Naive thymus-derived CD4-positive, alpha-beta T cell (primary cell): ENCODE measurements around the gene MTPN. TPM values are rescaled to one million over a fixed set of nuclear protein-coding genes. Genes with fewer than 3 reads are reported as not detected.

Experiments
- ATAC-seq: fragments of 150-1000 bp; cut with Tn5 transposase; 2 replicates; pipeline ENCODE4 v1.10.0; 2021; ENCODE audit warnings: mild to moderate bottlenecking, moderate library complexity
- CTCF ChIA-PET: fragments of 350-600 bp; sonication (Branson Sonifier 250); formaldehyde crosslinking; loops from one replicate; lab custom pipeline; 2021; ENCODE audit warnings: antibody characterized with exemption; lab: Charles Lee
- POLR2A ChIA-PET: fragments of 350-600 bp; sonication (Branson Sonifier 250); formaldehyde crosslinking; loops from one replicate; lab custom pipeline; 2021; ENCODE audit warnings: antibody characterized with exemption, inconsistent platforms; lab: Charles Lee
- DNase-seq, 9 donors: peaks; one replicate each; pipeline versions ENCODE4 v3.0.0 to v3.0.0-alpha.2; 2020 to 2022; ENCODE audit warnings: mixed read lengths in 1 of 9
- H3K27ac ChIP-seq: one replicate; pipeline ENCODE4 v1.7.0; 2013; ENCODE audit warnings: mild to moderate bottlenecking, low read depth, low read length, moderate library complexity
- H3K27me3 ChIP-seq, 2 donors: one replicate each; pipeline ENCODE4 v1.7.0; 2013; ENCODE audit warnings: low read length in 2 of 2, mild to moderate bottlenecking in 2 of 2, moderate library complexity in 2 of 2; ENCODE audit not compliant: control insufficient read depth in 2 of 2, insufficient read depth in 2 of 2
- H3K36me3 ChIP-seq, 3 experiments: 1 replicate in 2 of 3; 2 replicates in 1 of 3; pipeline ENCODE4 v1.7.0; 2013; ENCODE audit warnings: low read length in 3 of 3, mild to moderate bottlenecking in 3 of 3, moderate library complexity in 1 of 3; ENCODE audit not compliant: insufficient read depth in 3 of 3, control insufficient read depth in 2 of 3
- H3K4me1 ChIP-seq, 2 donors: one replicate each; pipeline ENCODE4 v1.7.0; 2013; ENCODE audit warnings: low read length in 2 of 2, mild to moderate bottlenecking in 2 of 2, moderate library complexity in 1 of 2; ENCODE audit not compliant: control insufficient read depth in 2 of 2, insufficient read depth in 2 of 2
- H3K4me3 ChIP-seq: 2 replicates; pipeline ENCODE4 v1.7.0; 2013; ENCODE audit warnings: mild to moderate bottlenecking, low read length
- H3K9me3 ChIP-seq, 3 experiments: 1 replicate in 2 of 3; 2 replicates in 1 of 3; pipeline ENCODE4 v1.7.0; 2013; ENCODE audit warnings: low read length in 3 of 3; ENCODE audit not compliant: control insufficient read depth in 2 of 3
- H3K27ac Mint-ChIP-seq, 9 donors: one replicate each; pipeline ENCODE4 v1.8.0; 2020 to 2022; ENCODE audit warnings: mixed read lengths in 9 of 9, mild to moderate bottlenecking in 8 of 9, moderate library complexity in 5 of 9, inconsistent platforms in 2 of 9
- H3K27me3 Mint-ChIP-seq, 5 donors: one replicate each; pipeline ENCODE4 v1.8.0; 2021 to 2022; ENCODE audit warnings: mixed read lengths in 5 of 5, mild to moderate bottlenecking in 1 of 5
- H3K36me3 Mint-ChIP-seq, 5 donors: one replicate each; pipeline ENCODE4 v1.8.0; 2020 to 2022; ENCODE audit warnings: mixed read lengths in 5 of 5, mild to moderate bottlenecking in 3 of 5, inconsistent platforms in 1 of 5
- H3K4me1 Mint-ChIP-seq, 7 donors: one replicate each; pipeline ENCODE4 v1.8.0; 2020 to 2022; ENCODE audit warnings: mixed read lengths in 7 of 7, mild to moderate bottlenecking in 3 of 7, inconsistent platforms in 1 of 7
- H3K4me3 Mint-ChIP-seq, 10 donors: one replicate each; pipeline ENCODE4 v1.8.0; 2020 to 2022; ENCODE audit warnings: mild to moderate bottlenecking in 10 of 10, mixed read lengths in 10 of 10, moderate library complexity in 6 of 10, inconsistent platforms in 2 of 10
- H3K9me3 Mint-ChIP-seq, 11 donors: one replicate each; pipeline ENCODE4 v1.8.0; 2020 to 2022; ENCODE audit warnings: mixed read lengths in 11 of 11, mild to moderate bottlenecking in 4 of 11, inconsistent platforms in 1 of 11, moderate library complexity in 1 of 11
- intact Hi-C, 2 donors: fragments of 100-400 bp; cut with micrococcal nuclease; formaldehyde crosslinking; loops; one replicate each; pipeline ENCODE4 v1.15.1; 2023
- polyA plus RNA-seq, 2 donors: library from polyadenylated mRNA; unstranded; fragments of 300-500 nt; fragmentation: Illumina TruSeq; gene quantifications; one replicate each; pipeline ENCODE4 v1.2.3, GENCODE V29; 2021
- total RNA-seq, 6 experiments: library from RNA in 5 of 6; stranded (reverse) in 5 of 6; gene quantifications; 1 replicate in 5 of 6; 2 replicates in 1 of 6; pipeline ENCODE4 v1.2.3 and lab custom pipeline; 2021 to 2026

The MTPN gene
- total RNA-seq (100 to 1,000 TPM in 2 of 5 experiments, 10 to 100 TPM in 3; 69.7 to 117 (median 80.7) TPM), polyA plus RNA-seq (10 to 100 TPM; 49.9 to 82.9 TPM), total RNA-seq (lab: John Stamatoyannopoulos, UW) (84.3 reads per million, percentile 81 among the genes with 10 or more reads in this experiment)

DNA sequence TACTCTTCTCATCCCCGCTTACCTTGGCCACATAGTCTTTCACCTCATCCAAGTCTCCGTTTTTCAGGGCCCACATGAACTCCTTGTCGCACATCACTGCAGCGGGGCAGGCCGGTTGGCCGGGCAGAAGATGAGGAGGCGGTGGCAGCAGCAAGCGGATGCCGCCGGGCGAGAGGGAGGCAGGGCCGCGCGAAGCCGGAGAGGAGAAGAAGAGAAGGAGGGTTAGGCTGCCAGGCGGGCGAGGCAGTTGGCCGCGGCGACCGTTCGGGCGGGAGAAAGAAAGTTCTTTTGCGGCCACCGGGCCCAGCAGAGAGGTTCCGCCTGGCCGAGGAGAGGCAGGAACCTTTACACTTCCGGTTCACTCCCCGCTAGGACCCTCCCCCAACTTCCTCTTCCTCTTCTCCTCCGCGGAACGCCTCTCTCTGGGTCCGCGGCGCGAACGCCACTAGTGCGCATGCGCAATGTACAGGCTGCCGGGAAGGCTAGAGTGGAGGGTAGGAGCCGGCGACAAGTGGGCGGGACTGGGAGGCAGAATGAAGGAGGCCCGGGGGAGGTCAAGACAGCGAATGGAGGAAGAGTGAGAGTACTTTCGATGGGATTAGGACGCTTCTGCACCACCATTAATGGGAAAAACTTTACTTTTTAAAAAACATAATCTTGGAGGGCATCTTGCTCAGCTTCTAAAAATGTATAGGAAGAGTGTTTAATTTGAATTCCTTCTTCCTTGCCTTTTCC, at the start of gene MTPN:
Gene MTPN (minus strand): TSS at position 353 of the 735 bp plus-strand sequence. CDS start 259 bp downstream, at position 94.
- H3K4me3 ChIP-seq = peak within 1 kb of the TSS; percentile 89
- intact Hi-C loops = loop anchor here (1.0 to 10.0 kb wide), 18 partner anchors 16 to 1850 kb away; partner anchors contain the start of genes AGBL3 (in 2 of the 2), AKR1B1 (in 2 of the 2), CNOT4 (in 2 of the 2) and NUP205 (in 2 of the 2)
- peak; percentile 93 to 98 (median 96) for DNase-seq
- ChIA-PET POLR2A (interaction anchor here (0.9 to 2.0 kb wide), 3 partner anchors 11 to 315 kb away, joined by 3 to 11 read pairs (median 4); partner anchors contain the start of gene STMP1), CTCF (interaction anchor here (1.2 kb wide), 1 partner anchor 319 kb away, joined by 3 read pairs; no protein-coding TSS in a partner anchor)
- peak within 1 kb of the TSS; percentile 88 to 97 (median 93) for H3K27ac Mint-ChIP-seq
- H3K27ac ChIP-seq = peak within 1 kb of the TSS; percentile 94
- peaks cover 8 to 17% (median 11%) of the 10 kb centered on the region in 5 donors for H3K36me3 Mint-ChIP-seq
- peaks cover 0 to 2% (median 0%) of the 10 kb centered on the region in 5 donors for H3K27me3 Mint-ChIP-seq
- peak within 1 kb of the TSS; percentile 90 to 99 (median 94) for H3K4me3 Mint-ChIP-seq
- peaks cover 0 to 5% (median 0%) of the 10 kb centered on the region in 3 experiments for H3K36me3 ChIP-seq
- peak; percentile 88 for ATAC-seq
- peaks cover 0 to 4% (median 0%) of the 10 kb centered on the region in 11 donors for H3K9me3 Mint-ChIP-seq
- H3K27me3 ChIP-seq = no peaks in the 10 kb centered on the region
- H3K4me1 Mint-ChIP-seq = peaks cover 46 to 81% (median 74%) of the 10 kb centered on the region in 7 donors
- peaks cover 34 to 53% of the 10 kb centered on the region in 2 donors for H3K4me1 ChIP-seq
- no peaks in the 10 kb centered on the region for H3K9me3 ChIP-seq

DNA sequence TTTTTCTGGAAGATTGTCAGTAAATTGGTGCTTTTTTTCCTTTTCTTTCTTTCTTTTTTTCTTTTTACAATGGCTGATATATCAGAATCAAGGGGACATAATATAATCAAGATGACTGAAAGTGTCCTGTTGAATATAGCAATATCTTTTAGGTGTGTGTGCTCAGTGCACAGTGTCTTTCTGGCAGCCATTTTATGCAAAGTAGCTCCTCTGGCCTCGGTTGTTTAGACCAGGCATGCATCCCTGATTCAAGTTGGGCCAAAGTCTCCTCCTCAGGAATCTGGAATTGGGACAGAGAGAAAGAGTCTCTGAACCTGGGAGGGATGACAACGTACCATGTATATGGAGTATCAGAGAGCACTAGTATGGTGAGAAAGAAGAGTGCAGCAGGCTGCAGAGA, 49.0 kb upstream of the MTPN start:
- Histone ChIP-seq H3K36me3 (no peaks in the 10 kb centered on the region), H3K27me3 (no peaks in the 10 kb centered on the region), H3K4me1 (no peaks in the 10 kb centered on the region), H3K4me3 (no peak overlapping the region), H3K9me3 (no peaks in the 10 kb centered on the region), H3K27ac (no peak overlapping the region)
- Mint-ChIP-seq H3K4me3 (no peak overlapping the region), H3K4me1 (peaks cover 0 to 4% (median 0%) of the 10 kb centered on the region in 7 donors), H3K27me3 (peaks cover 0 to under 1% (median 0%) of the 10 kb centered on the region in 5 donors), H3K36me3 (peaks cover 0 to 7% (median 5%) of the 10 kb centered on the region in 5 donors), H3K9me3 (no peaks in the 10 kb centered on the region), H3K27ac (no peak overlapping the region)
- ATAC-seq (no peak), DNase-seq (no peak)
- CTCF ChIA-PET = no interaction called here
- POLR2A ChIA-PET = no interaction called here
- intact Hi-C loops = no loop called here

DNA sequence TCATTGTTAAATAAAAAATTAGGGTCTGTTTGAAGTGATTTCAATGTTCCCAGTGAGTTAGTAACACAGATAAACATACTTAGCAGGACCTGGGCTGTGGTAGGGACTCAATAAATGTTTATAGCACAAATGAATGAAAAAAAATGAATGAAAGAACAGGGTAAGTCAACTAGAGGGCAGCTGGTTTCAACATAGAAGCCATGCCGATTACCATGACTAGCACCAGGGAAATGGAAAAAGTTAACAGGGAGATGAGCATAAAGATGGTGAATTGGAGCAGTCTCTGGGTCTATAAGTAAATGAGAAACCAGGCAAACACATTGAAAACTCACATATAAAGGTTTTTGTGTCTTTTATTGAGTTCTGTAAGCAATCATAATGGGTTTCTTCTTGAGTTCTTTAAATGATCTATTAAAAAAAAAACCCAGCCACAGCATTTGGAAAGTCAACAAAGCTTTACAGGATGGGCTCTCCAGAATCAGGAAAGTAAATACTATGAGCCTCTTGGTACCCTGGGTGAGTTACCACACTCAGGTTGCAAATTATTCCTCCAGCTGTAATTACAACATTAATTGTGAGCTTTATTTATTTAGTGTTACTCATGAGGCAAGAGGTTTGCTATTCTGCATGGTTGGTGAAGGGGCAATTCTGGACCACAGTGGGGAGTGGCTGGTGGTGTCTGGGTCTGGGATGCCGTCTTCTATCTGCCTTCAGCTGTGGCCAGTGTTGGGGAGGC, 46.1 kb upstream of the MTPN start:
- intact Hi-C loops = no loop called here
- Histone ChIP-seq H3K4me1 (no peaks in the 10 kb centered on the region), H3K4me3 (no peak overlapping the region), H3K27ac (no peak overlapping the region), H3K27me3 (no peaks in the 10 kb centered on the region), H3K36me3 (no peaks in the 10 kb centered on the region), H3K9me3 (no peaks in the 10 kb centered on the region)
- ChIA-PET POLR2A (no interaction called here), CTCF (interaction anchor here (0.7 kb wide), 1 partner anchor 787 kb away, joined by 3 read pairs; no protein-coding TSS in a partner anchor)
- no peak overlapping the region for H3K27ac Mint-ChIP-seq
- no peak for DNase-seq
- no peak overlapping the region for H3K4me3 Mint-ChIP-seq
- peaks cover 0 to 8% (median 2%) of the 10 kb centered on the region in 5 donors for H3K36me3 Mint-ChIP-seq
- no peaks in the 10 kb centered on the region for H3K9me3 Mint-ChIP-seq
- ATAC-seq = no peak
- H3K27me3 Mint-ChIP-seq = peaks cover 0 to 4% (median 0%) of the 10 kb centered on the region in 5 donors
- peaks cover 0 to 2% (median 0%) of the 10 kb centered on the region in 7 donors for H3K4me1 Mint-ChIP-seq

DNA sequence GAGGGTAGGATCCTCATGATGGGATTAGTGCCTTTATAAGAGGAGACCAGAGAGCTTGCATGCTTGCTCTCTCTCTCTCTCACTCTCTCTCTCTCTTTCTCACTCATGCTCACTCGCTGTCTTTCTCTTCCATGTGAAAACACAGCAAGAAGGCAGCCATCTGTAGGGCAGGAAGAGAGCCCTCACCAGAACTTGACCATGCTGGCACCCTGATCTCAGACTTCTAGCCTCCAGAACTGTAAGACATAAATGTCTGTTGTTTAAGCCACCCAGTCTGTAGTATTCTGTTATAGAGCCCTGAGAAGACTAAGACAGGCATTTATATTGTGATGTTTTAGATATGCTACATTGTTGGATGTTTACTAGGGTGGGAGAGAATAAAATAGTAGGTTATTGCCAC, 43.4 kb upstream of the MTPN start:
- POLR2A ChIA-PET = no interaction called here
- no peaks in the 10 kb centered on the region for H3K9me3 Mint-ChIP-seq
- Histone ChIP-seq H3K4me3 (no peak overlapping the region), H3K27me3 (no peaks in the 10 kb centered on the region), H3K27ac (no peak overlapping the region), H3K9me3 (no peaks in the 10 kb centered on the region), H3K36me3 (no peaks in the 10 kb centered on the region), H3K4me1 (no peaks in the 10 kb centered on the region)
- H3K36me3 Mint-ChIP-seq = peaks cover 0 to 2% (median 0%) of the 10 kb centered on the region in 5 donors
- ATAC-seq = no peak
- DNase-seq = no peak
- intact Hi-C loops = no loop called here
- peaks cover 0 to 4% (median 0%) of the 10 kb centered on the region in 5 donors for H3K27me3 Mint-ChIP-seq
- H3K27ac Mint-ChIP-seq = no peak overlapping the region
- peaks cover 0 to 4% (median 0%) of the 10 kb centered on the region in 7 donors for H3K4me1 Mint-ChIP-seq
- CTCF ChIA-PET = no interaction called here
- no peak overlapping the region for H3K4me3 Mint-ChIP-seq

DNA sequence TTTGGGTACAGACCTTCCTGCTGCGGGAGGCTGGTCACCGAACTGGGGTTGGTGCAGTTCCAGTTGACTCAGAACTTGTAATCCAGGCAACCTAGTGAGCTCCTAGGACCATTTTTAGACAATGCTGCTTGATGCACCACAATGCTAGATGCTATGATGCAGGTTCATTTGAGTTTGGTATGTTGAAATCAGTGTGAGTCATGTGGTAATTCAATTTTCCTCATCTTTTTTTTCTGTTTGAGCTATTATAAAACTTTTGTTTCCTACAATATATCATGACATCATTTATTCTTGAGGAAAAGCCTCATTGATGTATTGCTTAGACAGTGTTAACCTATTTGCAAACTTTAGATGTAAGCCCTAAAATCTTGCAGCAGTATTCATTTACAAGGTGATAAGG, 40.9 kb upstream of the MTPN start:
- POLR2A ChIA-PET = no interaction called here
- intact Hi-C loops = no loop called here
- CTCF ChIA-PET = interaction anchor here (0.5 kb wide), 1 partner anchor 217 kb away, joined by 3 read pairs; no protein-coding TSS in a partner anchor

DNA sequence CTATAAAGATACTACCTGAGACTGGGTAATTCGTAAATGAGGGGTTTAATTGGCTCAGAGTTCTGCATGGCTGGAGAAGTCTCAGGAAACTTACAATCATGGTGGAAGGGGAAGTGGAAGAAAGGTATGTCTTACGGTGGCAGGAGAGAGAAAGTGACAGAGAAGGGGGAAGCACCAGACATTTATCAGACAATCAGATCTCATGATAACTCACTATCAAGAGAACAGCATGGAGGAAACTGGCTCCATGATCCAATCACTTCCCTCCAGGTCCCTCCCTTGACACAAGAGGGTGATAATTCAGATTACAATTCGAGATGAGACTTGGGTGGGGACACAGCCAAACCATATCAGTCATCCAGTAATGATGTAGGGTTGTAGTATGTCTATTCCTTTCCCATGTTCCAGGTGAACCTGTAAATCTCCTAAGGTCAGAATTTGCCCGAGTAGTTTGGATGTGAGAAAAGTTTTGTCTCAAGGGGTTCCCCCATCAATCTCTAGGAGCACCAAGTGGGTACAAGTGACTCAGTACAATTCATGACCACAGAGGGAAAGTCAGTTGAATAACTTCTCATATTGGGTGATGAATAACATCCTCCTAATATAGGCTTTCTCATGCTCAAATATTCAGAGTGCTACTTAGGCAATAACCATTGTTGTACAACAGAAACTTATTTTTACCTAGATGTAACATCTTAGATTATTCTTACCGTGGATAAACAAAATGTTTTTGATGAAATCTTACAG, 39.7 kb upstream of the MTPN start:
- Mint-ChIP-seq H3K4me1 (peaks cover 0 to 7% (median 5%) of the 10 kb centered on the region in 7 donors), H3K4me3 (no peak overlapping the region), H3K36me3 (peaks cover 0 to 2% (median 0%) of the 10 kb centered on the region in 5 donors), H3K9me3 (no peaks in the 10 kb centered on the region), H3K27me3 (peaks cover 6 to 24% (median 15%) of the 10 kb centered on the region in 5 donors), H3K27ac (no peak overlapping the region)
- H3K4me1 ChIP-seq = no peaks in the 10 kb centered on the region
- ChIA-PET CTCF (interaction anchor here (0.8 to 1.1 kb wide), 2 partner anchors 294 to 345 kb away, joined by 5 read pairs; no protein-coding TSS in a partner anchor), POLR2A (no interaction called here)
- H3K27ac ChIP-seq = no peak overlapping the region
- H3K9me3 ChIP-seq = no peaks in the 10 kb centered on the region
- ATAC-seq (peak; percentile 46), DNase-seq (no peak)
- no peak overlapping the region for H3K4me3 ChIP-seq
- H3K27me3 ChIP-seq = no peaks in the 10 kb centered on the region
- H3K36me3 ChIP-seq = no peaks in the 10 kb centered on the region
- intact Hi-C loops = no loop called here

More for the DNA sequence above, 40.9 kb upstream of the MTPN start:
- Mint-ChIP-seq H3K4me1 (peaks cover 0 to 3% (median 0%) of the 10 kb centered on the region in 7 donors), H3K27ac (no peak overlapping the region), H3K27me3 (peaks cover 2 to 16% (median 8%) of the 10 kb centered on the region in 5 donors), H3K4me3 (no peak overlapping the region), H3K9me3 (no peaks in the 10 kb centered on the region), H3K36me3 (peaks cover 0 to 2% (median 0%) of the 10 kb centered on the region in 5 donors)
- H3K36me3 ChIP-seq = no peaks in the 10 kb centered on the region
- no peaks in the 10 kb centered on the region for H3K4me1 ChIP-seq
- DNase-seq = no peak
- no peak overlapping the region for H3K4me3 ChIP-seq
- no peaks in the 10 kb centered on the region for H3K9me3 ChIP-seq
- H3K27me3 ChIP-seq = no peaks in the 10 kb centered on the region
- no peak for ATAC-seq
- H3K27ac ChIP-seq = no peak overlapping the region
